Activated CD4-positive, alpha-beta T cell treated with anti-CD3 and anti-CD28 coated beads for 4 hours (primary cell): ENCODE results near the gene BPIFB1.

ENCODE experiments used
- DNase-seq, 2 donors: peaks; one replicate each; pipeline ENCODE4 v3.0.0-alpha.2; 2020

BPIFB1 gene

DNA sequence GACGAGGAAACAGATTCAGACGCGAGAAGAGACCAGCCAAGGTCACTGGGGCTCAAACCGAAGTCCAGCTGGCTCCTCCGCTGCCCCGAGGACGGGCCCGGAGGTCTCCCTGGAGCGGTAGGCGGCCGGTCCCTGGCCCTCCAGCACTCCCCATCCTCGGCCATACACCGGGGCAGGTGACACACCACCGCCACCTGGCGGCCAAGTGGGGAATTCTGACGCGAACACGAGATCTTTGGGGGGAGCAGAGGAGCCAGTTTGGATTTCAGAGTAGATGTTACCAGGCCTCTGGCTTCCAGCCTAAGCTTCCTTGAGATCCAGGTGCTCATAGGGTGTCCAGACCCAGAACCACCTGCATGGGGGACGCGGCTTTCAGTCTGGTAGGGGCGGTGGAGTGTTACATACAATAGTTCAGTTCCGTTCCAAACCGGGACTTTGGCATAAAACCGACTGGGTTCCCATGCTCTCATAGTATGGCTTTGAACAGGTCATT, 16.1 kb downstream of the BPIFB1 start:
- DNase-seq, result peak; percentile 60 to 75

DNA sequence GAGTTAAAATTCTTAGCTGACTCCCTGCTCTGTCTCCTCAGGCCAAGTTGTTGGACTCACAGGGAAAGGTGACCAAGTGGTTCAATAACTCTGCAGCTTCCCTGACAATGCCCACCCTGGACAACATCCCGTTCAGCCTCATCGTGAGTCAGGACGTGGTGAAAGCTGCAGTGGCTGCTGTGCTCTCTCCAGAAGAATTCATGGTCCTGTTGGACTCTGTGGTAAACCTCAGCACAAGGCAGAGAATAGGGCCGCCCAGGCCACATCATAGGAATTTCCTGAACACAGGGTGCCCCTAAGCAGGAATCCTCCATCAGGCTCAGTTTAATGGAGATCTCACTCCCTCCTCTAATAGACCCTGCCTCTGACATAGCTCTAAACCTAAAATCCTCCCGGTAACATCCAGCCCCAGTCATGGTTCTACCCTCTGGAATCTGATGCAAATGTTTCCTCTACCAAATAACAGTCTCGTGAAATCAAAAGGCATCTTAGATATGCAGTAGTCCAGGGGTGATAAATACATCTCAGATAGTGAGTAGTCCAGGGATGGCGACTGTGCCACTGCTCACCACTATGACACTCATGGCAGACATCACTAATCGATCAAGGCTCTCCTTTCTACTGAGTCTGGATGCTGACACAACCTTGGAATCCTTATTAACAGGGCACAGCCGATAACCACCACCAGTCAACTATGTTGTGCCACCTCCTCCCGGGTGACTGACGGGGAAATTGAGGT, 18.3 kb downstream of the BPIFB1 start:
- no peak for DNase-seq

DNA sequence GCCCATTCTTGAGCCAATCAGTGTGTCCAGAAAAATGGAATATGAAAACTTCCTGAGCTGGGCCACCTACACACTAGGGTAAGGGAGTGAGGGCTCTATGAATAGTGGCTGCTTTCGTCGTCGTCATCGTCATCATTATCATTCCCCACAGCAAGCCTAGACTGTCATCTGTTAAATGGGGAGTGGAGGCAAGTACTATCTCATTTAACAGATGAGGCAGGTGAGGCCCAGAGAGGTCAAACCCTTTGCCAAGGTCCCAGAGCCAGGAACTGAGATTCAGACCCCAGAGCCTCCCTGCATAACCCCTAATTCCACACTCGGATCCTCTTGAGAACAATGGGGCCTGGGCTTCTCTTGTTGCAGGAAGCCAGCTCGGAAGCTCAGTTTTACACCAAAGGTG, 20.6 kb downstream of the BPIFB1 start:
- no peak for DNase-seq

DNA sequence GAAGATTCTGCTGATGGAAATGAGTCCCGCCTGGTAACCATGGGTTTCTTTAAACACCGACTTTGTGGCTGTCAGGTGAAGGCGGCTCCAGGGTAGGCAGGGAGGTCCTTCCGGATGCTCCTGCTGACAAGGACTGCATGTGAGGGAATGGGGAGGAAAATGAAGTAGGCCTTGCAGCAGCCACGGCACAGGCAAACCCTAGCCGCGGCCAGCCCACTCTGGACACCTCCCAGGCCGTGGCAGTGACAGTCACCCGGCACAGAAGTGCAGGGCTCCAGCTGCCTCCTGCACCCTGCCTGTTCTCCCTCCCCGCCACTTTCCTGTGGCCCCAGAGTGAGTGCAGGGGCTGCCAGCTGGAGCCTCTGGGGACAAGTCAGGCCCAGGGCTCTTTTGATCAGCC, 21.0 kb downstream of the BPIFB1 start:
- no peak for DNase-seq

DNA sequence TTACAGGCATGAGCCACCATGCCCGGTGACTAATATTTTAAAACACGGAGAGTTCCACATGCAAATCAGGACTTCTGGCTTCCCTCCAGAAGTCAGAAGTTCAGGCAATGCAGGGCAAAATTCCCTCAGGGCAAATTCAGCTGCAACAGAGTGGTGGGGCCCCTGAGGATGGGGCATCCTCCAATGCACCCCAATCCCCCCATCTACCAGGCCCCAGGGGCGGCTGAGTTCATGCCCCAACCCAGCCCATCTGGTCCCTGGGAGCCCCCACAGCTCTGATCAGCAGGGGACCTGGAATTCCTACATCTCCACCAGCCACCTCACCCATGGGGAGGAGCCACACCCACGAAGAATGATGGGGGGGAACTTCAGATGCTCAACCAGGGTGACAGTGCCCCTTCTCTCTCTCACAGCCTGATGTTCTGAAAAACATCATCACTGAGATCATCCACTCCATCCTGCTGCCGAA, 22.6 kb downstream of the BPIFB1 start:
- DNase-seq, result no peak

DNA sequence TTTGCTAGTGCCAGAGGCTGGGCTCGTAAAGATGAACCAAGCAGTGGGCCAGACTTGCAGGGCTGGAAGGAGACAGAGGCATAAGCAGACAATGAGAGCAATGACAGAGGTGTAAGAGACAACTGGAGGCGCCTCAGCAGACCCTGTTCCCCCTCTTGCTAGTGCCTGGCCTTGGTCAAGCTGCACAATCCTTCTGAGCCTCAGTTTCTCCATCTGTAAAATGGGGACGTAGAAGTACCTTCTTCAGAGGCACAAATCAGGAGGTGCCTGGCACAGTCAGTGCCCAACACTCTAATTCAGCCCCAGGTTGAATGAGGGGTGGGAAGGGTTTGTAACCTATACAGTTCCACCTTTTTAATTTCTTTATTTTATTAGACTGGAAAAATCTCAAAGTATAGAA, 23.2 kb downstream of the BPIFB1 start:
- DNase-seq, result no peak

DNA sequence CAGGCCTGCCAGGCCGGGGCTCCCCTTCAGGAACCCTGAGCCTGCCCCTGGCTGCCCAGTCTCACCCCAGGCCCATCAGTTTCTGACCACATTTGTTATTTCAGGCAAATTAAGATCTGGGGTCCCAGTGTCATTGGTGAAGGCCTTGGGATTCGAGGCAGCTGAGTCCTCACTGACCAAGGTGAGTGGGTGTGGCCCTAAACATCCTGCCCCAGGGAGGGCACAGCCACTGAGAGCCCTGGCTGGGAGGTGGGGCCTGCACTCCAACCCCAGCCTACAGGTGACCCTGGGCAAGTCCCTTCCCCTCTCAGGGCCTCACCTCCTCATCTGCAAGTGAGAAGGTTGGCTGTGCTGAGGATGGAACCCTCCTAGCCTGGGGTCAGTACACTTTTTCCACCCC, 23.8 kb downstream of the BPIFB1 start:
- DNase-seq, result no peak

DNA sequence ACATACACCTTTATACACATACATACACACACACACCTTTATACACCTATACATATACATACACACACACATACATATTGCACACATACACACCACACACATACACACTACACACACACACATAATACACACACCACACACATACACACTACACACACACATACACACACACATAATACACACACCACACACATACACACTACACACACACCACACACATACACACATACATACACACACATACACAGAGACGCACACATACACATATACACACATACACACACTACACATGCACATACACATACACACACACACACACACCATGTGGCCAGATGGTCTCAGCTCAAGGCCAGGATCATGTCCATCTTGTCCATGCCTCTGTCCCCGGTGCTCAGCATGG, 25.7 kb downstream of the BPIFB1 start:
- no peak for DNase-seq

DNA sequence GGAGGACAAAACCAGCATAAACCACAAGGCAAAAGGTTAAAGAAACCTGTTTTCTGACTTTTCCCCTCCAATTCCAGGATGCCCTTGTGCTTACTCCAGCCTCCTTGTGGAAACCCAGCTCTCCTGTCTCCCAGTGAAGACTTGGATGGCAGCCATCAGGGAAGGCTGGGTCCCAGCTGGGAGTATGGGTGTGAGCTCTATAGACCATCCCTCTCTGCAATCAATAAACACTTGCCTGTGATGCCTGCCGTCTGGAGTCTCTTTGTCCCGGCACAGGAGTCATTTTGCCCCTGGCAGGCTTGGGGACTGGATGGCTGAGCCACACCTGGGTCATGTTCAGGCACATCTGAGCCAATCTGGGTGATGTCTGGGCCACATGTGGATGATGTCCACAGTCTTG, 26.6 kb downstream of the BPIFB1 start:
- DNase-seq, result no peak

DNA sequence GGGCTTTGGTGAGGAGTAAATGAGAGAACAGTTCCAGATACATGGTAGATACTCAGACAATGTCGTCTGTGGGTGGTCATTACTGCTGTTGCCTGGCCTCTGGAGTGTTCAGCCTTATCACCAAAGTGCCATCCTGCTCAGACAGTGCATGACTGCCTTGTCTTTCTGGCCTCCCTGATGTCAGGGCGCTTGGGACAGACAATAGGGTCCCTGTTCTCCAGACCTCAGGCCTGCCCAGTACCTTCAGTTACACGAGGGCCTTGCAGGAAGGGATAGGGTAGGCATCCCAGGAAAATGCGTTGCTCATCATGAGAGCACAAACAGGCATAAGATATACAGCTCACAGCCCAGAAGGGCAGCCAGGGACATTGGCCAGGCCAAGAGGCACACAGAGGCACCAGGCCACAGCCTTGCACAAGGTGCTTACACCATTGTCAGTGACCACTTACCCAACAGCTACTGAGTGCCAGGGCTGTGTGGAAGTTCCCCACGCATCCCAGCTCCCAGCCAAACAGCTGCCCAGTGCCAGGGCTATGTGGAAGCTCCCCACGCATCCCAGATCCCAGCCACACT, 27.4 kb downstream of the BPIFB1 start:
- DNase-seq, result no peak

DNA sequence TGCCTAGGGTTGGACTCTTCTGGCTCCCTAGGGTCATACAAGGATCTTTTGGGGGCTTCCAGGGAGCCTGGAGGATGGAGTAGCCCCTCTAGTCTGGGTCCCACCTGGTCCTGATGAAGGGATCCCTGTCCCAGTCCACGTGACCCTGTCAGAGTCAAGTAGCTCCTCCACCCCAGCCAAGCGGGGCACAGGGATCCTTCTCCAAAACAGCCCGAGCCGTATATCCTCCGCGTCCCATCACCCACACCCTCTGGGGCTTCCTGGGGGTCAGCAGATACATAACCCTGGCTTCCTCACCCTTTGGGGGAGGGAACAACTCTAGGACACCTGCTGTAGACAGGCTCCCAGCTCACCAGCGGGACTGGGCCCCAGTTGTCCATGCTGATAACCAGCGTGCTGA, 28.0 kb downstream of the BPIFB1 start:
- no peak for DNase-seq

DNA sequence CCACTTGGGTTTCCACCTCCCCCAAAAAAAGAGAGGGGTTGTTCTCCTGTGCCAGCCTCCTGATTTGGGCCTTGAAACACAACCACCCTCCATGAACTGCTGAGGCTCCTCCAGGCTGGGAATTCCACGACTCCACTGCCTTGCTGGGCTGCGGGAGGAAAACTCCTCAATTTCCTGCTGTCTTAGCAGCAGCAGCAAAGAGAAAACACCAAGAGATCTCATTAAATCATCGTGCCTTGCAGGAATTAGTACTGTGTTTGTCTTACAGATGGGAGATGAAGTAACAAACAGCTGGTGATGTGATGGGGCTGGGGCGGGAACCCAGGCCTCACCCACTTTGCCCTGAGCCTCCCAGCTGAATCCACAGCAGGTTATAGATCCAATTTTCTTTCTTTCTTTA, 29.0 kb downstream of the BPIFB1 start:
- DNase-seq, result no peak

DNA sequence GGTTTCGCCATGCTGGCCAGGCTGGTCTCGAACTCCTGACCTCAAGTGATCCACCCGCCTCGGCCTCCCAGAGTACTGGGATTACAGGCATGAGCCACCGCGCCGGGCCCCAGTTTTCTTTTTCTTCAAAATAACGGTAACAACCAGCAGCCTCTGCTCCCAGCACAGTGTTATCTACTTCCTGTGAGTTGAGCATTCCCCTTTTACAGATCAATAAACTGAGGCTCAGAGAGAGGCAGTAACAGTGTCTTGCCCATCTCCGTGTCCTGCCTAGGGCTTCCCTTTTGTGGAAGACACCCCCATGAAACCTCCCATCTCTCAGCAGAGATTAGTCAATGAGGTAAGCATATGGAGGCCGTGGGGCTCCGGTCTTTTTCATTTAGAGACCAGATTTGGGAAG, 29.6 kb downstream of the BPIFB1 start:
- DNase-seq, result no peak

DNA sequence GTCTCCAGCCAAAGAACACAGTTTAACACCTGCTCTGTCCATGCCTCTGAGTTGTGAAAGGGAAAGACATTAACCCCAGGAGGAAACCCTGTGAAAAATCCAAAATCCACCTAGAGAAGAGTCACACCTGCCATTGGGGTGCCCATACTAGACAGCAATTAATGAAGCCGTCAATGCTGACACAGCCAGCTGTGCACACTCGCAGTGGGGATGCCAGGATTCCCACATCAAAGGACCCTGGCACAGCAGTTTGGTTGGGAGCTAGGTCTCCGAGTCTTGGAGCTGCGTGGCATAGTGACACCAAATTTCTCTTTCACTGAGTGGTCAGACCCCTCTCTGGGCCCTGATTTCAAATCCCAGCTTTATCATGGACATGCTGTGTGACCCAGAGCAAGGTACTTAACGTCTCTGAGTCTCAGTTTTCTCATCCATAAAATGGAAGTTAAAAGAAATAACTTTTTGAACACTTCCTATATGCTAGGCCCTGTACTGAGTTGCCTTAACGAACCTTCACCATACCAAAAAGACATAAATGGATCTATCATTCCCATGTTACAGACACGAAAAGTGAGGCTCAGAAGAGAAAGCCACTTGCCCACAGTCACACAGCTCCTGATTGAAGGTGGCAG, 30.8 kb downstream of the BPIFB1 start:
- no peak for DNase-seq

DNA sequence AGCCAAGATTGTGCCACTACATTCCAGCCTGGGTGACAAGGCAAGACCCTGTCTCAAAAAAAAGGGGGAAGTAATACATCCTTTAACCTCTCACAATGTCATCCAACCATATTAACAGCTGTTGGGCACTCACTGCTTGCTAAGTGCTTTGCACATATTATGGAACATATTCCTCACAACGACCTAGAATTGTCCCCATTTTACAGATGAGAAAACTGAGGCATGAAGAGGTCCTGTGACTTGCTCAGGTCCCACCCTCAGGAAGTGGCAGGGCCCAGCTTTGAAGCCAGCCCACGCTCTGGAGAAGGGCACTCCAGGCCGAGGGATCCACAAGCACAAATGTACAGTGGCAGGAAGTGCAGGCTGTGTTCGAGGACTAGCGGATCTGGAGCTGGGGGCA, 33.3 kb downstream of the BPIFB1 start:
- DNase-seq, result no peak

DNA sequence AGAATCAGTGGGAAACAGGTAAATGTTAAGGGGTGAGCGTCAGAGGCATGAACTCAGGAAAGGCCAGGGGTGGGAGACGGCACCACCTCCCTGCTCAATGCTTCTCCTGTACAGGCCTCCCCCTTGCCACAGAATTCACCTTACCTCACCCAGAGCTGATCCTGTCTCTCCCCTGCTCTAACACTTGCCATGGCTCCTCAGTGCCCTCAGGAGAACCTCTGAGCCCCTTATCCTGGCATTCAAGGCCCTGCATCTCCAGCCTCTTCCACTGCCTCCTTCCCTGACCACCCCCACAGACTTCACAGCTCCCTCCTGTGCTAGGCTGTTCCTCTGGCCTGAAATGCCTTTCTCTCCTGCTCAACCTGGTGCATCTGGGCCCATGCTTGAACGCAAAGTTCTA, 33.9 kb downstream of the BPIFB1 start:
- DNase-seq, result no peak

DNA sequence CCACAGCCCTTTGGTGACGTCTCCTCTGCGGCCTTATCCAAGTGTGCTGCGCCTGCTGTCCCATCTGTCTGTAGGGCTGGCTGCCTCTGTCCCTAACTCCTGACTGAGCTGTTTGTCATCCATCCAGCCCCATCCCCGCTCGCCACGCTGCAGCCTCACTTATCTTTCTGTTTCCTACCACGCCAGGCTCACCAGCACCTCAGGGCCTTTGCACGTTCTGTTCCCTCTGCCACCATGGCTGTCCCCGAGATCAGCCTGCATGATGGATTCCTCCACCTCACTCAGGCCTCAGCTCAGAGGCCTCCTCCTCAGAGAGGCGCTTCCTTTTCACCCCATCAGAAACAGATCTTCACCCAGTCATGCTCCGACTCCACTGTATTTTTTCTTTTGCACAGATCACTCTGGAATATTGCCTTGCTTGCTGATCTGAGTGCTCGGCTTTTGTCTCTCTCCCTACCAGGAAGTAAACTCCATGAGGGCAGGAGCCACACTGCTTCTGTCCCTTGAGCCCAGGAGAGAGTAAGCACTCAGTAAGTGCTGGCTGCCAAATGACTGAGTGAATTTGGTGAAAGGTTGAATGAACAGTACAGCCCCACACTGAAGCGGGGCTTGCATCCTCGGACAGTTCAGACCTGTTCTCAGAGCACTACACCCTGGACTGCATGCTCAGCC, 34.5 kb downstream of the BPIFB1 start:
- DNase-seq, result no peak

DNA sequence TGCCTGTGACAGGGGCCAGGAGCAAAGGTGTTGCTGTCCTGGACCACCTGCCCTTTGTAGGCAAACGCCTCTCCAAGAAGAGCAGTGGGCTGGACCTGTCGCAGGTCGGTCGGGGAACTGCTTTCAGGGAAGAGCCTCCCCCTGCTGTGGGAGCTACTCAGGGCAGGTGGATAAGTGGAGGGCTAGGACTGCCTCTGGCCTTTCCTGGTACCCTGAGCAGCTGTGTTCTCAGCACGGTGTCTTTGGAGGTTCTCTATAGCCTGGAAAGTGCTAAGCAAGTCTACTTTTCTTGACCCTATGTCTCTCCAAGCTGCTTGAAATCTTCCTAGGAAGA, 35.0 kb downstream of the BPIFB1 start:
- no peak for DNase-seq

DNA sequence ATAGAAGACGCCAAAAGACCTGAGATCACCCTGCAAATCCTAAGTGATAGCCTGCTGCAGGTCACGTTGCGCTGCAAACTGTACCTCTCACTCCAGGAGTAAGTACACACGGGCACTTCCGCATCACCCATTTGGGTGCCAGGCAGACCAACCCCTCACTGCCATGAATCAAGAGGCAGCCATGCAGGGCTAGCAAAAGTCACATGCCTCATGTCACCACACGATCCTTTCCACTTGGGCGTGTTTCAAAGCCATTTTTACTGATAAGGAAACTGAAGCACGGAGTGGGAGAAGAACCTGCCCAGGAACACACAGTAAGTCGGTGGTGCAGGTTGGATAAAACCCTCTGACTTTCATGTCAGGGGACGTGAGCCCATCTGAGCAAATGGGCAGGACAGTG, 37.0 kb downstream of the BPIFB1 start:
- no peak for DNase-seq

DNA sequence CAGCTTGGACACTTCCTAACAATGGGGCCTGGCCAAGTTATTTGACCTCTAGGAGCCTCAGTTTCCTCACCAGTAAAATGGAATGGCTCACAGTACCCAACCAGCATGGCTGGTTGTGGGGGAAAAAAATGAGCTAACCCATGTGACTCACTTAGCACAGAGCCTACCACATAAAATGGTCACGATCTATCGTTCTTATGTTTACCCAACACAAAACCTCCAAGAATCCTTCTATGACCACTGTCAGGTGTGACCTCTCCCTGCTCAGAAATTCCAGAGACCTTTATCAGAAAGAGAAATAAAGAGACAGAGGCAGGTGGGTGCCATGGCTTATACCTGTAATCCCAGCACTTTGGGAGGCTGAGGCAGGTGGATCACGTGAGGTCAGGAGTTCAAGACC, 39.4 kb downstream of the BPIFB1 start:
- no peak for DNase-seq

DNA sequence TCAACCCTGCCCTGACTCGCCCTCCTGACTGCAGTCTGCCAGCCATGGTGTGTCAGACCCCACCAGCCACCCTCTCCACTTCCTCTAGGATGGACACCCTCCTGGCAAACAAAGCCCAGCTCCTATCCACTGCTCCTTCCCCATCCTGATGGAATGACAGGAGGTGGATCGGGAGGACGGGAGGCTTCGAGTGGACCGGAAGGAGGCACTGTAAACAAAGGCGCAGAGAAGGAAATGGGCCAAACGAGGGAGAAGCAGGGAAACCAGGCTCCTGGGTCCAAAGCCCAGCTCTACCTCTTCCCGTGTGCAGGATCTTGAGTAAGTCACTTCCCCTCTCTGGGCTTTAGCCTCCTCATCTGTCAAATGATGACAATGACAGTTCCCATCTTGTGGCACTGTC, 40.2 kb downstream of the BPIFB1 start:
- DNase-seq, result no peak

DNA sequence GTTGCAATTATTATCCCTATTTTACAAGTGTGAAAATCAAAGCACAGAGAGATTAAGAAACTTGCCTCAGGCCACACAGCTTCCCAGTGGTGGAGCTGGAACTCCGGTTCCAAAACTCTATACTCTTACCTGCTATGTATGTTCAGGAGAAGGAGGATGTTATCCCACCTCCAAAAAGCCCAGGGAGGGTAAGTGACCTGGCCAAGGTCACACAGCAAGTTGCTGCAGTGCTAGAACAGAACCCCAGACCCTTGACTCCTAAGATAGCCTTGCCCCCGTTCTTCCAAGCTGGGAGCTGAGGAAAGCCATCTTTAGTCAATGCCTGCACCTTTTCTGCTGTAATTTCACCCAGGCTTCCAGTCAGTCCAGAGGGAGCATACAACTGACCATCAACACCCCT, 42.3 kb downstream of the BPIFB1 start:
- no peak for DNase-seq

DNA sequence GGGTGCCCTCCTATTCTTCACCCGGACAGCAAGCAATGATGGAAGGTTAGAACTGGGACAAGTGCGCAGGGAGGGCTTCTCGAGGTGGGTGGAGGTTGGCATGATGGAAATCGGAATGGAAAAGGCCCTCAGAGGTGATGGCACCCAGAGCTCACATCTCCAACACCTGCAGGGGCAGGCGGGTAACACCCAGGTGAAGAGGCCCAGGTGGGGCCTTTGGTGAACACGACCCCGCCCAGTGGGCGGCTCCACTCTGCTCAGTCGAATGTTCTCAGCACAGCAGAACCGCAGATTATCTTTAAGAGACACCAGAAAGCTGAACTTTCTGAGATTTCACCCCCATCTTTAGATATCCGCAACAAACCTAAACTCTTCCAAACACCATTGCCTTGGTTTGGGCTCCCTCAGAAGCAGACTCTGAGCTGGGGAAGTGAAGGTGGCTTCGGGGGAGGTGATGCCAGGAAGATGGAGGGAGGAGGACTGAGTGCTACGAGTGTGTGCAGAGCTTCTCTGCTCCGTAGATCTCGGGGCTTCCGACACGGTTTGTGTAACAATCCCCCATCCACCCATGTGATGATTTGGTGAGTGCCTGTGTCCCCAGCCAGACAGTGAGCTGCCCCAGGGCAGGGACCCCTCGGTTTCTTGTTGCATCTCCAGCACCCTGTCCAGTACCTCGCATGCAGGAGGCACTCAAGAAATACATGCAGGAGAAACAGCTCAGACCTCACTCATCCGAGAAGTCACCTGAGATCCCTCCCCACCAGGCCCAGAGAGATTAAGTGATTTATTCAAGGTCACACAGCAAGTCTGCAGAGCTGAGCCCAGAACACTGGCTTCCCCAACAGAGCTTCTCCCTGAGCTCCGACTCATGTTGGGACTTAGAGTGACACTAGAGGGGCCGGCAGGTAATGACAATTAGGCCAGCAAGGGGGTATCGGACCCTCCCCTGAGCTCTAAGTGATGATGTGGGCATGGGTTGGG, 45.4 kb downstream of the BPIFB1 start:
- DNase-seq, result no peak
